ENCODE results near the gene DIAPH3. TPM values are rescaled to one million over a fixed set of nuclear protein-coding genes. Genes with fewer than 3 reads are reported as not detected.

DIAPH3 gene
- total RNA-seq, 2 experiments from 2014 or later: 28.5 to 29.3 TPM

GRCh38 chr13:60118696-60119400, 44.9 kb downstream of the DIAPH3 start:
- no peaks in the 10 kb centered on the region for H3K27me3 Mint-ChIP-seq
- DNase-seq: no peak
- ATAC-seq: no peak
- peaks cover 10% of the 10 kb centered on the region for H3K36me3 Mint-ChIP-seq (ENCODE audit: low read depth)
- H3K9me3 Mint-ChIP-seq (ENCODE audit: low read depth): peaks cover 9% of the 10 kb centered on the region
- intact Hi-C loops (cut with DNase I, micrococcal nuclease): no loop called here
- CTCF ChIA-PET: interaction anchor here (1.1 kb wide), 1 partner anchor 10 kb away, joined by 3 read pairs; no protein-coding TSS in a partner anchor
- peaks cover 5% of the 10 kb centered on the region for H3K4me1 Mint-ChIP-seq
- no peak overlapping the region for H3K27ac Mint-ChIP-seq
- POLR2A ChIA-PET: no interaction called here
- H3K4me3 Mint-ChIP-seq: no peak overlapping the region

DNA sequence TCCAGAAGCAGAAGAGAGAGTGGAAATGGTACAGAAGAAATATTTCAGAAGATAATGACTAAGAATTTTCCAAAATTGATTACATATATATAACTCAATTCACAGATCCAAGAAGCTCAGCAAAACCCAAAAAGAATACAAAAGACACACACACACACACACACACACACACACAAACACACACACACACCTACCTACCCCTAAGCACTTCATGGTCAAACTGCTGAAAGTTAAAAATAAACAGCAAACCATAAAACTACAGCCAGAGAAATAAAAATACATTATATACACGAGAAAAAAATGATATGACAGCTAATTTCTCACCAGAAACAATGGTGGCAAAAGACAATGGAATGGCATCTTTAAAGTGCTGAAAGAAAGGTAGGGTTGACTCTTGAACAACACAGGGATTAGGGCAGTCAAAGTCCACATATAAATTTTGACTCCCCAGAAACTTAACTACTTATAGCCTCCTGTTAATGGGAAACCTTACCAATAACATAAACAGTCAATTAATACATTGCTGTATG, 49.2 kb downstream of the DIAPH3 start:
- POLR2A ChIA-PET: interaction anchor here (0.6 kb wide), 1 partner anchor 10 kb away, joined by 3 read pairs; no protein-coding TSS in a partner anchor
- no peak for DNase-seq
- no peak for ATAC-seq
- Mint-ChIP-seq H3K4me1 (peaks cover 5% of the 10 kb centered on the region), H3K9me3 (ENCODE audit: low read depth) (peaks cover 10% of the 10 kb centered on the region), H3K36me3 (ENCODE audit: low read depth) (peaks cover 21% of the 10 kb centered on the region), H3K27me3 (no peaks in the 10 kb centered on the region), H3K27ac (no peak overlapping the region), H3K4me3 (no peak overlapping the region)
- intact Hi-C loops (cut with DNase I, micrococcal nuclease): no loop called here
- CTCF ChIA-PET: no interaction called here

GRCh38 chr13:60112771-60113170, 51.0 kb downstream of the DIAPH3 start:
- CTCF ChIA-PET: interaction anchor here (0.7 kb wide), 2 partner anchors 20 to 22 kb away, joined by 3 to 4 read pairs; no protein-coding TSS in a partner anchor
- POLR2A ChIA-PET: no interaction called here
- Mint-ChIP-seq H3K9me3 (ENCODE audit: low read depth) (peaks cover 10% of the 10 kb centered on the region), H3K4me1 (no peaks in the 10 kb centered on the region), H3K4me3 (no peak overlapping the region), H3K27ac (no peak overlapping the region), H3K36me3 (ENCODE audit: low read depth) (peaks cover 31% of the 10 kb centered on the region), H3K27me3 (no peaks in the 10 kb centered on the region)
- DNase-seq (no peak), ATAC-seq (no peak)
- intact Hi-C loops (cut with DNase I, micrococcal nuclease): no loop called here

GRCh38 chr13:60111691-60112090, 52.0 kb downstream of the DIAPH3 start:
- DNase-seq (no peak), ATAC-seq (no peak)
- peaks cover 10% of the 10 kb centered on the region for H3K9me3 Mint-ChIP-seq (ENCODE audit: low read depth)
- intact Hi-C loops (cut with DNase I, micrococcal nuclease): no loop called here
- H3K36me3 Mint-ChIP-seq (ENCODE audit: low read depth): peaks cover 31% of the 10 kb centered on the region
- H3K27ac Mint-ChIP-seq: no peak overlapping the region
- H3K4me1 Mint-ChIP-seq: no peaks in the 10 kb centered on the region
- POLR2A ChIA-PET: no interaction called here
- no peaks in the 10 kb centered on the region for H3K27me3 Mint-ChIP-seq
- CTCF ChIA-PET: no interaction called here
- no peak overlapping the region for H3K4me3 Mint-ChIP-seq

GRCh38 chr13:60109285-60109684, 54.4 kb downstream of the DIAPH3 start:
- ChIA-PET CTCF (interaction anchor here (1.1 kb wide), 1 partner anchor 14 kb away, joined by 4 read pairs; no protein-coding TSS in a partner anchor), POLR2A (no interaction called here)
- intact Hi-C loops (cut with DNase I, micrococcal nuclease): no loop called here
- no peak overlapping the region for H3K27ac Mint-ChIP-seq
- peaks cover 5% of the 10 kb centered on the region for H3K9me3 Mint-ChIP-seq (ENCODE audit: low read depth)
- no peak for DNase-seq
- H3K4me3 Mint-ChIP-seq: no peak overlapping the region
- no peaks in the 10 kb centered on the region for H3K27me3 Mint-ChIP-seq
- ATAC-seq: no peak
- no peaks in the 10 kb centered on the region for H3K4me1 Mint-ChIP-seq
- peaks cover 26% of the 10 kb centered on the region for H3K36me3 Mint-ChIP-seq (ENCODE audit: low read depth)

DNA sequence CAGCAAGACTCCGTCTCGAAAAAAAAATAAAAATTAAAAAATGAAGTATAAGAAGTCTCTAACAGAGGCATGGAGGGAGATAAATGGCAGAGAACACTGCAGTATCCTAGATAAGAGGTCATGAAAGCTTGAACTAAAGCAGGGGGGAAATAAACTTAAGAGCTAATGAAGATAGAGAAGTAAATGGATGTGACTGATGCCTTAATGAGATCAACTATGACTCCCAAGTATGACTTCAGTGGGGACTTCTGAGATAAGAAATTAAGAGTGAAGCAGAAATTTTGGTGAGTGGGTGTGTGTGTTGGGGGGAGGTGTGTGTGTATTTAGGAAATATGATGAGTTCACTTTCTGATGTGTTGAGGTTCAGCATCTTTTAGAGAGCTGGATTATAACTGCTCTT, 55.1 kb downstream of the DIAPH3 start:
- ChIA-PET POLR2A (no interaction called here), CTCF (interaction anchor here (0.6 to 1.1 kb wide), 3 partner anchors 10 to 342 kb away, joined by 3 to 4 read pairs (median 3); no protein-coding TSS in a partner anchor)
- H3K9me3 Mint-ChIP-seq (ENCODE audit: low read depth): no peaks in the 10 kb centered on the region
- H3K27me3 Mint-ChIP-seq: no peaks in the 10 kb centered on the region
- H3K4me1 Mint-ChIP-seq: no peaks in the 10 kb centered on the region
- H3K4me3 Mint-ChIP-seq: no peak overlapping the region
- no peak overlapping the region for H3K27ac Mint-ChIP-seq
- no peak for ATAC-seq
- H3K36me3 Mint-ChIP-seq (ENCODE audit: low read depth): peaks cover 21% of the 10 kb centered on the region
- intact Hi-C loops (cut with DNase I, micrococcal nuclease): no loop called here
- no peak for DNase-seq

DNA sequence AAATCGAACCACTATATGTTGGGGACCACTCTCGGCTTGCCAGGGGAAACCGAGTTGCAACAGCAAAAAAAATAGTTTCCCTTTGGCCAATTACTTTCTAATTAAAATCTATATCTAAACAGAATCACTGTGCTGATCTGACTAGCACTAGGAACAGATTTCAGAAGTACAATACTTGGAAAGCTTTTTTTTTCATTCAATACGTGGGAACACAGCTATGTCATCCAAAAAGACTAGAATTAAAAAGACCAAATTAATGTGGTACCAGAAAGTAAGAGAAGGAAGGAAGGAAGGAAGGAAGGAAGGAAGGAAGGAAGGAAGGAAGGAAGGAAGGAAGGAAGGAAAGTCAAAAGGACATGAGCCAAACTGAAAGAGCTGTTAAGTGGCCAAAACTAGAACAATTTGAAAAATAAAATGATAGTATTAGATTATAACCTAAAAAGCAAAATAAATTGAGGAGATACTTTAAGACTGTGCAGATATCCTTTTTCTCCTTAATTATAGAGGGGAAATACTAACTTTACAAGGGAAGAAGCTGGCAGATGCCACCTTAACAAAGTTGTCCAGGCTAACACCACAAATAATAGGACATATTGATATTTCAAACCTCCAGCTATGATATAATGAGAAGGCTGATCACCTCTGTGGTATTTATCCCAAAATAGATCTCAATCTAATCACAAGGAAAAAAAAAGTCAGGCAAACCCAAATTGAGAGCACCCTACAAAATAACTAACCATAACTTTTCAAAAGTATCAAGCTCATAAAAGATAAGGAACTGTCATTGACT, 63.9 kb downstream of the DIAPH3 start:
- Mint-ChIP-seq H3K9me3 (ENCODE audit: low read depth) (no peaks in the 10 kb centered on the region), H3K4me1 (no peaks in the 10 kb centered on the region), H3K27ac (no peak overlapping the region), H3K4me3 (no peak overlapping the region), H3K27me3 (no peaks in the 10 kb centered on the region), H3K36me3 (ENCODE audit: low read depth) (no peaks in the 10 kb centered on the region)
- DNase-seq (no peak), ATAC-seq (no peak)
- ChIA-PET CTCF (no interaction called here), POLR2A (no interaction called here)
- intact Hi-C loops (cut with DNase I, micrococcal nuclease): no loop called here

DNA sequence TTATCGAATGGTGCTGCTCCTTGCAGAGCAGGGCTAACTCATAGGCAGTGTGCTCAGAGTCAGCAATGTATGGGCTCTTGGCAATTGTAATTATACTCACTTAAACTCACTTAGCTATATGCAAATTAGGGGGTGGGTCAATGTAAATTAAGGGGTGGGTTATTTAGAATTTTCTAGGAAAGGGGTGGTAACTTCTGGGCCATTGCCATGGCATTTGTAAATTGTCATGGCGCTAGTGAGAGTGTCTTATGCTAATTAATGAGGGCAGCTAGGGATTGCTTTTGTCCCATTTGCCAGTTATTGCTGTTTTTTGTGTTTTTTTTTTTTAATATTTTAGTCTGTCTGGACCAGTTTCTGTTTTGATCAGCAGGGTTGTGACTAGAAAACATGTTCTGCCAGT, 68.4 kb downstream of the DIAPH3 start:
- POLR2A ChIA-PET: no interaction called here
- Mint-ChIP-seq H3K27ac (no peak overlapping the region), H3K36me3 (ENCODE audit: low read depth) (peaks cover 6% of the 10 kb centered on the region), H3K4me1 (no peaks in the 10 kb centered on the region), H3K27me3 (no peaks in the 10 kb centered on the region), H3K9me3 (ENCODE audit: low read depth) (no peaks in the 10 kb centered on the region), H3K4me3 (no peak overlapping the region)
- no peak for ATAC-seq
- DNase-seq: no peak
- intact Hi-C loops (cut with DNase I, micrococcal nuclease): no loop called here
- CTCF ChIA-PET: no interaction called here

DNA sequence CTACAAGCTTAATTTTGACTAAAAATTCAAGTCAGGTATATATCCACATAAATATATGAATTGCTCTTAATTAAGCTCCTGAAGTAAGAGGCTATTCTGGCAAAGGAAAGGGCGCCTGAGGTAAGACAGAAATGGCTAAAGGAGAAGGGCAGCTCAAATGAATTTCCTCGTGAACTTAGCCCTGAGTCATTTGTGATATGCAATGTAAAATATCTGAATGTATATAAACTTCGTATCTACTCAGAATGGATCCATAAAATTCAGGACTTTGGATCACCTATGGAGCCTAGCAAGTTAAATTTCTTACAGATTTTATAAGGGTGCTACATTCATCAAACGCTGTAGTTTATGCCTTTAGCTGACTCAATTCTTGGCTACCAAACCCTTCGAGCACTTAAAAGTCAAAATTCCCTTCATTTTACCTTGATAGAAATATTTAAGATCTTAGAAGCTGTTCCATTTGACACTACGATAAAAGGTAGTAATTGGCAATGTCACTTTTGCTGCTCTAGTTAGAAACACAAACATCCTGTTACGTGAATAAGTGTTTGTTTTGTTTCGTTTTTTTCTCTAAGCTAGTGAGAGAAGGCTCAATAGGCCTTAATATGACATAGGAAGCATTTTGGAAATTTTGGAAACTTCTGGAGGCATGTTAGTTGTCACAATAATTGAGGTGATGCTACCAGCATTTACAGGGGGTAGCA, 69.2 kb downstream of the DIAPH3 start:
- ATAC-seq (no peak), DNase-seq (no peak)
- Mint-ChIP-seq H3K4me3 (no peak overlapping the region), H3K36me3 (ENCODE audit: low read depth) (peaks cover 6% of the 10 kb centered on the region), H3K27me3 (no peaks in the 10 kb centered on the region), H3K9me3 (ENCODE audit: low read depth) (no peaks in the 10 kb centered on the region), H3K27ac (no peak overlapping the region), H3K4me1 (no peaks in the 10 kb centered on the region)
- intact Hi-C loops (cut with DNase I, micrococcal nuclease): no loop called here
- POLR2A ChIA-PET: no interaction called here
- CTCF ChIA-PET: interaction anchor here (0.6 to 1.2 kb wide), 2 partner anchors 20 to 51 kb away, joined by 3 read pairs; no protein-coding TSS in a partner anchor

GRCh38 chr13:60093425-60094019, 70.2 kb downstream of the DIAPH3 start:
- intact Hi-C loops (cut with DNase I, micrococcal nuclease): no loop called here
- no peak overlapping the region for H3K4me3 Mint-ChIP-seq

GRCh38 chr13:60091573-60091972, 72.2 kb downstream of the DIAPH3 start:
- intact Hi-C loops (cut with DNase I, micrococcal nuclease): no loop called here
- no peaks in the 10 kb centered on the region for H3K4me1 Mint-ChIP-seq
- DNase-seq: no peak
- no peaks in the 10 kb centered on the region for H3K27me3 Mint-ChIP-seq
- CTCF ChIA-PET: no interaction called here
- H3K4me3 Mint-ChIP-seq: no peak overlapping the region
- POLR2A ChIA-PET: no interaction called here
- ATAC-seq: no peak
- H3K9me3 Mint-ChIP-seq (ENCODE audit: low read depth): no peaks in the 10 kb centered on the region
- no peak overlapping the region for H3K27ac Mint-ChIP-seq
- peaks cover 8% of the 10 kb centered on the region for H3K36me3 Mint-ChIP-seq (ENCODE audit: low read depth)

More at GRCh38 chr13:60093425-60094019, 70.2 kb downstream of the DIAPH3 start:
- Mint-ChIP-seq H3K9me3 (ENCODE audit: low read depth) (no peaks in the 10 kb centered on the region), H3K36me3 (ENCODE audit: low read depth) (peaks cover 8% of the 10 kb centered on the region), H3K27ac (no peak overlapping the region), H3K27me3 (no peaks in the 10 kb centered on the region), H3K4me1 (no peaks in the 10 kb centered on the region)
- ChIA-PET POLR2A (no interaction called here), CTCF (interaction anchor here (0.9 to 1.2 kb wide), 2 partner anchors 50 to 71 kb away, joined by 3 to 4 read pairs; no protein-coding TSS in a partner anchor)
- DNase-seq (no peak), ATAC-seq (no peak)

Measured in activated CD4-positive, alpha-beta T cell treated with anti-CD3 and anti-CD28 coated beads for 36 hours (primary cell).